H9 (cell line): ENCODE measurements around the gene LINC00305. TPM values are rescaled to one million over a fixed set of nuclear protein-coding genes. Genes with fewer than 3 reads are reported as not detected.

ENCODE experiments used
- DNase-seq: peaks from one replicate; pipeline ENCODE4 v3.0.0-alpha.2; 2017
- H2AFZ ChIP-seq: one replicate; pipeline ENCODE4 v1.6.1; 2013; ENCODE audit warnings: mild to moderate bottlenecking, low read length, control low read depth, moderate library complexity
- H2AK5ac ChIP-seq: 2 replicates; pipeline ENCODE4 v1.6.1; 2013; ENCODE audit warnings: low read length, control low read depth, mixed read lengths; ENCODE audit not compliant: insufficient read length
- H2BK120ac ChIP-seq: one replicate; pipeline ENCODE4 v1.6.1; 2013; ENCODE audit warnings: low read depth, mild to moderate bottlenecking, low read length, control low read depth, inconsistent platforms; ENCODE audit not compliant: poor library complexity, severe bottlenecking
- H2BK12ac ChIP-seq: 2 replicates; pipeline ENCODE4 v1.6.1; 2013; ENCODE audit warnings: low read length, control low read depth, mixed read lengths, low read depth; ENCODE audit not compliant: insufficient read length
- H2BK15ac ChIP-seq: 2 replicates; pipeline ENCODE4 v1.6.1; 2013; ENCODE audit warnings: low read depth, low read length, control low read depth
- H2BK20ac ChIP-seq: one replicate; pipeline ENCODE4 v1.6.1; 2013; ENCODE audit warnings: low read depth, mild to moderate bottlenecking, low read length, control low read depth, inconsistent platforms; ENCODE audit not compliant: poor library complexity, severe bottlenecking
- H2BK5ac ChIP-seq: 2 replicates; pipeline ENCODE4 v1.6.1; 2013; ENCODE audit warnings: low read length, control low read depth, mixed read lengths; ENCODE audit not compliant: insufficient read length
- H3K14ac ChIP-seq: 2 replicates; pipeline ENCODE4 v1.6.1; 2013; ENCODE audit warnings: low read length, control low read depth; ENCODE audit not compliant: insufficient read depth
- H3K18ac ChIP-seq: 2 replicates; pipeline ENCODE4 v1.6.1; 2013; ENCODE audit warnings: low read depth, mild to moderate bottlenecking, mixed read lengths, low read length, control low read depth; ENCODE audit not compliant: insufficient read length
- H3K23ac ChIP-seq: 2 replicates; pipeline ENCODE4 v1.6.1; 2013; ENCODE audit warnings: low read length, control low read depth, mixed read lengths, low read depth; ENCODE audit not compliant: insufficient read length
- H3K23me2 ChIP-seq: 2 replicates; pipeline ENCODE4 v1.6.1; 2013; ENCODE audit warnings: low read depth, mild to moderate bottlenecking, mixed read lengths, low read length, control low read depth; ENCODE audit not compliant: insufficient read length, poor library complexity, severe bottlenecking
- H3K27ac ChIP-seq: 2 replicates; pipeline ENCODE4 v1.5.1; 2013; ENCODE audit warnings: low read length, control low read depth, mixed read lengths, low read depth; ENCODE audit not compliant: insufficient read length
- H3K27me3 ChIP-seq: 2 replicates; pipeline ENCODE4 v1.6.1; 2013; ENCODE audit warnings: low read length, control low read depth, inconsistent platforms; ENCODE audit not compliant: insufficient read depth
- H3K4ac ChIP-seq: 2 replicates; pipeline ENCODE4 v1.6.1; 2013; ENCODE audit warnings: low read depth, mild to moderate bottlenecking, control low read depth, inconsistent platforms, low read length, moderate library complexity
- H3K4me1 ChIP-seq: 2 replicates; pipeline ENCODE4 v1.6.1; 2013; ENCODE audit warnings: low read length, control low read depth, inconsistent platforms; ENCODE audit not compliant: insufficient read depth
- H3K4me2 ChIP-seq: 2 replicates; pipeline ENCODE4 v1.6.1; 2013; ENCODE audit warnings: low read length, control low read depth, mixed read lengths; ENCODE audit not compliant: insufficient read length, insufficient read depth
- H3K56ac ChIP-seq: 2 replicates; pipeline ENCODE4 v1.6.1; 2013; ENCODE audit warnings: low read depth, mild to moderate bottlenecking, mixed read lengths, low read length, control low read depth; ENCODE audit not compliant: insufficient read length
- H3K79me1 ChIP-seq: 2 replicates; pipeline ENCODE4 v1.6.1; 2013; ENCODE audit warnings: low read depth, mild to moderate bottlenecking, moderate library complexity, low read length, control low read depth, inconsistent platforms; ENCODE audit not compliant: insufficient read depth, poor library complexity, severe bottlenecking
- H3K79me2 ChIP-seq: 2 replicates; pipeline ENCODE4 v1.6.1; 2013; ENCODE audit warnings: low read length, control low read depth, inconsistent platforms; ENCODE audit not compliant: insufficient read depth
- H3K9ac ChIP-seq: 2 replicates; pipeline ENCODE4 v1.6.1; 2013; ENCODE audit warnings: low read length, control low read depth, mixed read lengths; ENCODE audit not compliant: insufficient read length; ENCODE audit errors: extremely low read depth
- H3K9me3 ChIP-seq: one replicate; pipeline ENCODE4 v1.6.1; 2013; ENCODE audit warnings: low read depth, low read length, inconsistent platforms; ENCODE audit not compliant: control insufficient read depth
- H3T11ph ChIP-seq: one replicate; pipeline ENCODE4 v1.6.1; 2013; ENCODE audit warnings: mild to moderate bottlenecking, low read length, control low read depth, inconsistent platforms
- H4K20me1 ChIP-seq: one replicate; pipeline ENCODE4 v1.6.1; 2013; ENCODE audit not compliant: control insufficient read depth, insufficient read length, insufficient read depth
- H4K5ac ChIP-seq: 2 replicates; pipeline ENCODE4 v1.6.1; 2013; ENCODE audit warnings: low read depth, mild to moderate bottlenecking, mixed read lengths, low read length, control low read depth; ENCODE audit not compliant: insufficient read length
- H4K8ac ChIP-seq: replicated peaks from 2 replicates; pipeline ENCODE4 v1.6.1; 2013; ENCODE audit warnings: low read length, control low read depth, mixed read lengths, low read depth; ENCODE audit not compliant: insufficient read length
- H4K91ac ChIP-seq: 2 replicates; pipeline ENCODE4 v1.6.1; 2013; ENCODE audit warnings: low read depth, mild to moderate bottlenecking, moderate library complexity, mixed read lengths, low read length, control low read depth; ENCODE audit not compliant: insufficient read length
- H3K27ac Mint-ChIP-seq, 3 experiments: 2 replicates in 2 of 3; 3 replicates in 1 of 3; pipeline ENCODE4 v1.8.0; 2020 to 2021; ENCODE audit warnings: mixed read lengths in 3 of 3, mild to moderate bottlenecking in 1 of 3, moderate library complexity in 1 of 3
- H3K27me3 Mint-ChIP-seq: 2 replicates; pipeline ENCODE4 v1.8.0; 2021; ENCODE audit warnings: low read depth, mild to moderate bottlenecking, moderate library complexity, mixed read lengths
- H3K36me3 Mint-ChIP-seq, 3 experiments: 2 replicates in 2 of 3; 3 replicates in 1 of 3; pipeline ENCODE4 v1.8.0; 2020 to 2021; ENCODE audit warnings: low read depth in 3 of 3, mixed read lengths in 3 of 3; ENCODE audit not compliant: insufficient read depth in 1 of 3
- H3K4me1 Mint-ChIP-seq, 2 experiments: 2 replicates each; pipeline ENCODE4 v1.8.0; 2020; ENCODE audit warnings: mixed read lengths in 2 of 2
- H3K4me3 Mint-ChIP-seq, 2 experiments: 2 replicates in 1 of 2; 3 replicates in 1 of 2; pipeline ENCODE4 v1.8.0; 2020 to 2021; ENCODE audit warnings: mild to moderate bottlenecking in 2 of 2, mixed read lengths in 2 of 2, moderate library complexity in 1 of 2
- H3K9me3 Mint-ChIP-seq, 2 experiments: 2 replicates in 1 of 2; 3 replicates in 1 of 2; pipeline ENCODE4 v1.8.0; 2020; ENCODE audit warnings: mild to moderate bottlenecking in 2 of 2, mixed read lengths in 2 of 2, moderate library complexity in 1 of 2
- CTCF ChIP-seq: fragments of 200-600 bp; sonication (generic); conservative IDR thresholded peaks from 3 replicates; pipeline ENCODE4 v1.8.0; 2021; ENCODE audit warnings: antibody characterized with exemption, mild to moderate bottlenecking
- WGBS: extraction: QIAGEN DNeasy Blood & Tissue Kit; methylation state at CpG from one replicate; pipeline ENCODE4 v1.1.7; 2013; ENCODE audit warnings: missing lambda C conversion rate, low lambda C conversion rate, mixed read lengths; ENCODE audit not compliant: insufficient read length; ENCODE audit errors: extremely low coverage; 5-methylcytosine and 5-hydroxymethylcytosine counted together
- total RNA-seq: library from RNA; stranded (reverse); gene quantifications from 2 replicates; pipeline ENCODE4 v1.2.1, GENCODE V29; 2021

The LINC00305 gene
- total RNA-seq, 1 experiment from 2014 or later: not detected

- H2BK15ac ChIP-seq: no peak overlapping the region
- H3K4ac ChIP-seq: no peak overlapping the region
- H3K56ac ChIP-seq: no peak overlapping the region
- no peak overlapping the region for H3K14ac ChIP-seq
- Mint-ChIP-seq H3K27me3 (no peaks in the 10 kb centered on the region), H3K36me3 (peaks cover 5 to 16% (median 6%) of the 10 kb centered on the region in 3 experiments), H3K4me3 (no peak overlapping the region), H3K4me1 (peaks cover 3% of the 10 kb centered on the region in 2 experiments; a peak in 3 of 4 replicates), H3K27ac (no peak overlapping the region; a peak in 1 of 7 replicates), H3K9me3 (peaks cover 13 to 17% of the 10 kb centered on the region in 2 experiments)
- no peak overlapping the region for H3K18ac ChIP-seq
- no peak overlapping the region for H2BK120ac ChIP-seq
- H3K27me3 ChIP-seq: no peaks in the 10 kb centered on the region
- no peak overlapping the region for H4K5ac ChIP-seq
- H3K79me2 ChIP-seq: no peaks in the 10 kb centered on the region
- no peak overlapping the region for H2BK5ac ChIP-seq
- peak overlapping the region; percentile 48 for H2AFZ ChIP-seq
- peaks cover 12% of the 10 kb centered on the region for H3K9me3 ChIP-seq
- no peak overlapping the region for H3K27ac ChIP-seq
- no peaks in the 10 kb centered on the region for H3K79me1 ChIP-seq
- peak; percentile 84 for TF ChIP-seq CTCF
- no peak overlapping the region for H3K9ac ChIP-seq
- no peak overlapping the region for H2BK12ac ChIP-seq
- no peak overlapping the region for H2AK5ac ChIP-seq
- WGBS: no CpG with 5 or more reads among the region's 3 CpGs
- no peaks in the 10 kb centered on the region for H3K23me2 ChIP-seq
- no peak overlapping the region for H3K23ac ChIP-seq
- no peak overlapping the region for H3K4me2 ChIP-seq
- H2BK20ac ChIP-seq: no peak overlapping the region
- H4K91ac ChIP-seq: no peak overlapping the region
- H3T11ph ChIP-seq: no peak overlapping the region
- no peaks in the 10 kb centered on the region for H3K4me1 ChIP-seq
- no peak for DNase-seq
- H4K8ac ChIP-seq: no peak overlapping the region
- no peaks in the 10 kb centered on the region for H4K20me1 ChIP-seq
These were observed 111.0 kb downstream of the LINC00305 start for GRCh38 chr18:64037812-64038414.
